Measurements from ENCODE around the gene HLA-DQA2.
"Not testable (repeated sequence)": the region's sequence is repeated elsewhere in the genome, so short reads cannot be mapped to it uniquely, and the experiment has no call there.

Gene HLA-DQA2
- 0.41 to 12.2 reads per million in 2 donors for total RNA-seq

- no peak for DNase-seq
Measured at GRCh38 chr6:32741031-32741960, at the start of gene HLA-DQA2. HLA-DQA2 (plus strand) TSS chr6:32741391; CDS start chr6:32741444, 53 bp downstream.

GRCh38 chr6:32692019-32692418 lies 49.2 kb upstream of the HLA-DQA2 start:
- DNase-seq, result no peak

- no peak for DNase-seq
Measured at GRCh38 chr6:32697031-32697430, 44.2 kb upstream of the HLA-DQA2 start.

GRCh38 chr6:32700391-32701040 lies 40.7 kb upstream of the HLA-DQA2 start:
- DNase-seq, result no peak

- DNase-seq, result no peak
Measured at GRCh38 chr6:32703347-32703746, 37.8 kb upstream of the HLA-DQA2 start.

GRCh38 chr6:32705164-32705563 lies 36.0 kb upstream of the HLA-DQA2 start:
- not testable (repeated sequence) for DNase-seq

- no peak for DNase-seq
Measured at GRCh38 chr6:32709625-32710024, 31.6 kb upstream of the HLA-DQA2 start.

- DNase-seq, result no peak
Measured at GRCh38 chr6:32713241-32713640, 27.9 kb upstream of the HLA-DQA2 start.

GRCh38 chr6:32716396-32716795 lies 24.8 kb upstream of the HLA-DQA2 start:
- DNase-seq, result no peak

GRCh38 chr6:32718879-32719278 lies 22.3 kb upstream of the HLA-DQA2 start:
- DNase-seq, result no peak

- DNase-seq, result no peak
Measured at GRCh38 chr6:32738126-32738525, 3.1 kb upstream of the HLA-DQA2 start.

- no peak for DNase-seq
Measured at GRCh38 chr6:32742374-32742773, 1.2 kb downstream of the HLA-DQA2 start.

- no peak for DNase-seq
Measured at GRCh38 chr6:32744776-32745175, 3.6 kb downstream of the HLA-DQA2 start.

GRCh38 chr6:32745649-32746048 lies 4.5 kb downstream of the HLA-DQA2 start:
- DNase-seq, result not testable (repeated sequence)

- no peak for DNase-seq
Measured at GRCh38 chr6:32752580-32752979, 11.4 kb downstream of the HLA-DQA2 start.

- DNase-seq, result no peak
Measured at GRCh38 chr6:32759669-32760068, 18.5 kb downstream of the HLA-DQA2 start.

GRCh38 chr6:32761072-32761471 lies 19.9 kb downstream of the HLA-DQA2 start:
- DNase-seq, result no peak

- no peak for DNase-seq
Measured at GRCh38 chr6:32761548-32761947, 20.4 kb downstream of the HLA-DQA2 start.

GRCh38 chr6:32763421-32763820 lies 22.2 kb downstream of the HLA-DQA2 start, which contains the start of gene HLA-DQB2:
HLA-DQB2 (minus strand) TSS chr6:32763532; CDS start chr6:32763470, 62 bp downstream.
- DNase-seq, result no peak

- DNase-seq, result no peak
Measured at GRCh38 chr6:32764048-32764447, 22.9 kb downstream of the HLA-DQA2 start.

GRCh38 chr6:32772656-32773055 lies 31.5 kb downstream of the HLA-DQA2 start:
- DNase-seq, result no peak

GRCh38 chr6:32774426-32774825 lies 33.2 kb downstream of the HLA-DQA2 start:
- no peak for DNase-seq

GRCh38 chr6:32775071-32775470 lies 33.9 kb downstream of the HLA-DQA2 start:
- no peak for DNase-seq

GRCh38 chr6:32779036-32779435 lies 37.8 kb downstream of the HLA-DQA2 start:
- no peak for DNase-seq
